NCI-H187 treated with DMSO at 0.1 percent for 48 hours (cell line): ENCODE results near the gene ZNF12.
"Not testable (repeated sequence)": the region's sequence is repeated elsewhere in the genome, so short reads cannot be mapped to it uniquely, and the experiment has no call there.

Experiments used
- DNase-seq: peaks from one replicate; lab custom pipeline; 2025; lab: John Stamatoyannopoulos, UW

The ZNF12 gene

DNA sequence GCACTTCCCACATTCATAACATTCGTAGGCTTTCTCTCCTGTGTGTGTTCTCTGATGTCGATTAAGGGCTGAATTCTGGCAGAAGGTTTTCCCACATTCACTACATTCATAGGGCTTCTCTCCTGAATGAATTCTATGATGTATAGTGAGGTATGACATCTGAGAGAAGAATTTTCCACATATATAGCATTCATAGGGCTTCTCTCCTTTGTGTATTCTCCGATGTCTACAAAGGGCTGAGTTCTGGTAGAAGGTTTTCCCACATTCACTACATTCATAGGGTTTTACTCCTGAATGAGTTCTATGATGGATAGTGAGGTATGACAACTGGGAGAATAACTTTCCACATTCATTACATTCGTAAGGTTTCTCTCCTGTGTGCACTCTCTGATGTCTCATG lies 15.6 kb downstream of the ZNF12 start:
- no peak for DNase-seq

DNA sequence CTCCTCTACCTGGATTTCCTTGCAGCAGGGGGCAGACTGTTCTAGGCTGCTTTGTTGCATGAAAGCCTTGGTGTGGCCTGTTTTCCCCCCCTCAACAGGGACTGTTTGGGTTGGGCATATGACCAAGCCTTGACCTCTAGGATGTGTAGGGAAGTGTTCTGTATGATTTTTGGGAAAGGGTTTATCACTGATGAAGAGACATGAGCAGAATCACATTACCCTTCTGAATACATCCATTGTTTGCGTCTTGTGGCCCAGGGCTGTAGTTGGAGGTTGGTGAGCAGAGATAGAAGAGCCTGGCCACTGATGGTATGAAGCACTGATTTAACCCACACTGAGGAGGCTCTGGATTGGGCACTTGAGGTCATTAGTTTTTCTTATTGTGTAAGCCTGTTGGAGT lies 26.6 kb downstream of the ZNF12 start:
- no peak for DNase-seq

DNA sequence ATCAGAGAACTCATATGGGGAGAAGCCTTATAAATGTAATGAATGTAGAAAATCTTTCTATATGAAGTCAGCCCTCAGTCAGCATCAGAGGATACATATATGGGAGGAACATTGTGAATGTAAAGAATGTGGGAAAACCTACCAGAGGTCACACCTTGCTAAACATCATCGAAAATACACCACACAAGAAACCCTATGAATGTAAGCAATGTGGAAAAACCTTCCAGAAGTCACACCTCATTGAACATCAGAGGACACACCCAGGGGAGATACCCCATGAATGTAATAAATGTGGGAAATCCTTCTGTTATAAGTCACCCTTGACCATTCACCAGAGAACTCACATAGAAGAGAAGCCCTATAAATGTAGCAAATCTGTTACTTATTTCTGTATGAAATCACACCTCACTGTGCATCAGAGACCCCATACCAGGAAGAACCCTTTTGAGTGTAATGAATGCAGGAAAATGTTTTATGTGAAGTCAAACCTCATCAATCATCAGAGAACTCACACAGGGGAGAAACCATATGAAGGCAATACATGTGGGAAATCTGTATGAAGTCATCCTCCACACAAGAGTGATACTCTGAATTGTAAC lies 30.8 kb downstream of the ZNF12 start:
- DNase-seq = no peak

DNA sequence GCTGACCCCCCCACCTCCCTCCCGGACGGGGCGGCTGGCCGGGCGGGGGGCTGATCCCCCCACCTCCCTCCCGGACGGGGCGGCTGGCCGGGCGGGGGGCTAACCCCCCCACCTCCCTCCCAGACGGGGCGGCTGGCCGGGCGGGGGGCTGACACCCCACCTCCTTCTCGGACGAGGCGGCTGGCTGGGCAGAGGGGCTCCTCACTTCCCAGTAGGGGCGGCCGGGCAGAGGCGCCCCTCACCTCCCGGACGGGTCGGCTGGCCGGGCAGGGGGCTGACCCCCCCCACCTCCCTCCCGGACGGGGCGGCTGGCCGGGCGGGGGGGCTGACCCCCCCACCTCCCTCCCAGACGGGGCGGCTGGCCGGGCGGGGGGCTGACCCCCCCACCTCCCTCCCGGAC lies 35.9 kb downstream of the ZNF12 start:
- DNase-seq = not testable (repeated sequence)

DNA sequence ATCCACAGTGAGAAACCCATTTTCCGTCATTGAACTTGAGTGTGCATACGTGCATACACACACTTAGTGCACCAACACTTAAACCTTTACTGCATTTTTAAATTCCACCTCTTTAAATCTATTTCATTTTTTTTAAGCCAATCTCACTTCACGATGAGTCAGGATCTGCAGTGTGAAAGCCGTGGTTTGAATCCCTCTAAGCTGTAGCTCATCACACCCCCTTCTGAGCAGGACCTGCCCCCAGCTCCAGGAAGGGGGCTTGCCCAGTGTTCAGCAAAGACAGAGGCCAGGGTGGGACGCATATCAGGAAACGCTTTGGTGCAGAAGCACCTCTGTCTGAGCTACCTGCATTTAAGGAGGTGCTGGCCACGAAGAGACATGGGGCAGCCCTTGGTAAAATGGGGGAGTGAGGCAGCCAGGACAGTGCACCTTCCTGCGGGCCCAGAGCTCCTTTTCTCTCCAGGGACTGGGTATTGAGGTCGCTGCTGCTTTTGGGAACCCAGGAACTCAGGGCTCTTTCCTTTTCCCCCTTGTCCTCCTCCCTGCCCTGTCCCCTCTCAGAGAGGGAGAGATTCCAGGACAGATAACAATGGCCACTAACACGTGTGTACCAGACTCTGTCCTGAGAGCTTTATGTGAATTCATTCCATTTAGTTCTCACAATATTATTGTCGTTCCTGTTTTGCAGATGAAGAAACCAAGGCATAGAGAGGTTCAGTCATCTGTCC lies 48.0 kb downstream of the ZNF12 start:
- no peak for DNase-seq

DNA sequence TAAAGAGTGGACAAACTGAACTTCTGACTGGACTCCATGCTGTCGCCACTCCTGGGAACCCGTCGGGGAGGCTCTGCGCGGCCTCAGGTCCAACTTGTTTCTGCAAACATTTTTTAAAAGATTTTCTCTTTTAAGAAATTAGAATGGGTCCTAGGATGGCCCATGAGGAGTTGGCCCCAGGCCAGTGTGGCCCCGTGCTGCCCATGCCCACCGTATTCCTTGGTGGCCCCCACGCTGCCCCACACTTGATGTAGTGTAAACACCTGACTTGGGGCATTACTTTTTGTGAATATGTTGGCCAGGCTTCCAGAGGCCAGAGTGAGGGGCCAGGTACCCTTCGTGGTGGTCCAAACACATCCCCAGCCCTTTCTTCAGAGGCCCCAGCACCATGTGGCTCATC lies 50.3 kb downstream of the ZNF12 start:
- no peak for DNase-seq

DNA sequence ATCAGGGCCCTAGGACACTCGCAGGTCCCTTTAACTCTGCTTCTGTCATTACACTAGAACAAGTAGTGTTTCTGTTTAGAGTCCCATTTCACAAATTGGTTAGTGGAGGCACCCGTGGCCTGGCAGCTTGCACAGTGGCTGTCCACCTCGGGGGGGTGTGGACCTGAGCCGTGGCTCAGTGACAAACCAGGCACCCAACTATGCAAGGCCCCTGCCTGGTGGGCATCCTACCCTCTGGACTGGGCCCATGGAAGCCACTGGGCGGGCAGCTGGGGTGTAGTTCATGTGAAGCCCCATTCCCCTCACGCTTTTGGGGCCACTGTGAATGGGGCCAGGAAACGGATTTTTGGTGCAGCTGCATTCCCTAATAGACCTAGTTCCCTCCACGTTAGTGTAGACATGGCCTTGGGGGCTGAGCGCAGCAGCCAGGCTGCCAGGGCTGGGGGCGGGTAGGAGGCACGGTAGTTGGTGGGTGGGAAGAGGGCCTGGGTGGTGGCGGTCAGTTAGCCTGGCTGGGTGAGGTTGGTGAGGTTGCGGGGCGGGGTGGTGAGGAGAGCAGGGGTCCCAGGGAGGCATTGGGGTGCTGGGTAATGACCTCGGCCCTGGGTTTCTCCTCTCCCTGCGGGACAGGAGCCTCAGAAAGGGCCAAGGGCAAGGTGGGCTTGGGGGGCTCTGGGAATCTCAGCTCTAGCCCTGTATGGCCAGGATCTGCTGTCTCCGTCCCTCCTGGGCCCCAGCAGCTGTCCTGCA lies 50.9 kb downstream of the ZNF12 start:
- no peak for DNase-seq

DNA sequence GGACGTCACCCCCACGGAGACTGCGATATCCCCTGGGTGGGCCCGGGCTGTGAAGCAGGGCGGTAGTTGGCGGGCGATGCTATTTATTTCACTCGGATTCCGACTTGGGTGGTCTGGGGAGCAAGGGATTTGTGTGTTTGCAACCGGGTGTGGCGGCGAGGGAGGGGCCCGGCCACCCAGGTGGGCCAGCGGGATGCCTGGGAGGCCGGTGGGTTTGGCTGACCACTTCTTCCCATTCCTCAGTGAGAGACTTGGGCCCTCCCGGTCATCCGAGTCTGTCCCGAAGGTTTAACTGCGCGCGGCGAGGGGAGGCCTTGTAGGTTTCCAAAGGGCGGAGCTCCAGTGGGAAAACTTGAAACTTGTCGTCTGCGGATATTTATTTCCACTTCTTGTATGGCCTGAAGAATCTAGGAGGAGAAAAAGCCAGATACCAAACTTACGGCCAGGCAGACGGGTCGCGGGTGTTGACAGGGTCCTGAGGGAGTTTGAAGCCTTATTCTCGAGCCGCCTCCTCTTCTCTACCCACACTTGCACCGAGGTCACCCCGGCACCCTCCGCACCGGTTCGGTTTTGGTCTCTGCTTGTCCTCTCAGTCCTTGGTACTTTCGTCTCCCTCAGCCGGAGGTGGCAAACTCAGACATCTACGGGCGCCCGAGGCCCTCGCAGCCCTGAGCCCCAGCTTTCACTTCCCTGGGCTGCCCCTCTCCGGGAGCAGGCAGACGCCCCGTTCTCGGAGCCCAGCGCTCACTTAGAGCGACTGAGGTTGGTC lies 51.7 kb downstream of the ZNF12 start:
- no peak for DNase-seq

DNA sequence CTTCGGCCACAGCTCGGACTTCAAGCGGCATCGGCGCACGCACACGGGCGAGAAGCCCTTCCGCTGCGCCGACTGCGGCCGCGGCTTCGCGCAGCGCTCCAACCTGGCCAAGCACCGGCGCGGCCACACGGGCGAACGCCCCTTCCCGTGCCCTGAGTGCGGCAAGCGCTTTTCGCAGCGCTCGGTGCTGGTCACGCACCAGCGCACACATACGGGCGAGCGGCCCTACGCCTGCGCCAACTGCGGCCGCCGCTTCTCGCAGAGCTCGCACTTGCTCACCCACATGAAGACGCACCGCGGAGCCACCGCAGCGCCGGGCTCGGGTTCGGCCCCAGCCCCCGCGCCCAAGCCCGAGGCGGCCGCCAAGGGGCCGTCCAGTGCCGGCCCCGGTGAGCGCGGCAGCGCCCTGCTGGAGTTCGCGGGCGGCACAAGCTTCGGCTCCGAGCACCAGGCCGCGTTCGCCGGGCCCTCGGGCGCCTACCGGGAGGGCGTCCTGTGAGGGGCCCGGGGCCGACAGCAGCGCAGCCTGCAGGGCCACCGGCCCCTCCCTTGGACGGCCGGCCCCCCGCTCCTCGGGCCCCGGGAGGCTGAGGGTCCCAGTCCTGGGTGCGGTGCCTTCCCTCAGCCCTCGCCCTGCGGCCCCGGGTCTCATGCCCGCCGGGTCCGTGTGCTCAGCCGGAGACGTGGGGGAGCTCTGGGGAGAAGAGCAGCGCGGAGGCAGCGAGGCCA lies 52.5 kb downstream of the ZNF12 start:
- DNase-seq = no peak

DNA sequence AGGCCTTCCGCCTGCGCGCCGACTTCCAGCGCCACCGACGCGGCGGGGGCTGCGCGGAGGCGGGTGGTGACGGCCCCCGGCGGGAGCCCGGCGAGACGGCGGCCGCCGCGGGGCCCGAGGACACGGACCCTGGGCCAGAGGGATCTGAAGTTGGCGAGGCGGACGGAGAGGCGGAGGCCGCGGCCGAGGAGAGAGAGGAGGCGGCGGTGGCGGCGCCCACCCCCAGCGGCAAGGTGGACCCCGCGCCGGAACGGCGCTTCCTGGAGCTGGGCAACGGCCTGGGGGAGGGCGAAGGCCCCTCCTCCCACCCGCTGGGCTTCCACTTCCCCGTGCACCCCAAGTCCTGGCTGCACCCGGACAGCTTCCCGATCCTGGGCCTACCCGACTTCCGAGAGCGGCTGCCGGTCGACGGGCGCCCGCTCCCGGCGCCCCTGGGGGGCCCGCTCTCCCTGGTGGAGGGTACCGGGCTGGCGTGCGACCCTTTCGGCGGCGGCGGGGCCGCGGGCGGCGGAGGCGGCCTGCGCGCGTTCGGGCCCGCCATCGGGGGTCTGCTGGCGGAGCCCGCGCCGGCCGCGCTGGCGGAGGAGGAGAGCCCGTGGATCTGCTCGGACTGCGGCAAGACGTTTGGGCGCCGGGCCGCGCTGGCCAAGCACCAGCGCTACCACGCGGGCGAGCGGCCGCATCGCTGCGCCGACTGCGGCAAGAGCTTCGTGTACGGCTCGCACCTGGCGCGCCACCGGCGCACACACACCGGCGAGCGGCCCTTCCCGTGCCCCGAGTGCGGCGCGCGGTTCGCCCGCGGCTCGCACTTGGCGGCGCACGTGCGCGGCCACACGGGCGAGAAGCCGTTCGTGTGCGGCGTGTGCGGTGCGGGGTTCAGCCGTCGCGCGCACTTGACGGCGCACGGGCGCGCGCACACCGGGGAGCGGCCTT lies 53.4 kb downstream of the ZNF12 start:
- no peak for DNase-seq

DNA sequence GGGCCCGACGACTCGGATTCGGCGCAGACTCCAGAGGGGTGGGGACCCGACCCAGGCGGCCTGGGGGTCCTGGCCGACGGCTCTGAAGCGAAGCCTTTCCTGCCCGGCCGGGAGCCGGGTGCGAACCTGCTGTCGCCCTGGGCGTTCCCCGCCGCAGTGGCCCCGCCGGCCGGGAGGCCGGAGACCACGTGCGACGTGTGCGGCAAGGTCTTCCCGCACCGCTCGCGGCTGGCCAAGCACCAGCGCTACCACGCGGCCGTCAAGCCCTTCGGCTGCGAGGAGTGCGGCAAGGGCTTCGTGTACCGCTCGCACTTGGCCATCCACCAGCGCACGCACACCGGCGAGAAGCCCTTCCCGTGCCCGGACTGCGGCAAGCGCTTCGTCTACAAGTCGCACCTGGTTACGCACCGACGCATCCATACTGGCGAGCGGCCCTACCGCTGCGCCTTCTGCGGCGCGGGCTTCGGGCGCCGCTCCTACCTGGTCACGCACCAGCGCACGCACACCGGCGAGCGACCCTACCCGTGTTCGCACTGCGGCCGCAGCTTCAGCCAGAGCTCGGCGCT lies 54.2 kb downstream of the ZNF12 start:
- no peak for DNase-seq

DNA sequence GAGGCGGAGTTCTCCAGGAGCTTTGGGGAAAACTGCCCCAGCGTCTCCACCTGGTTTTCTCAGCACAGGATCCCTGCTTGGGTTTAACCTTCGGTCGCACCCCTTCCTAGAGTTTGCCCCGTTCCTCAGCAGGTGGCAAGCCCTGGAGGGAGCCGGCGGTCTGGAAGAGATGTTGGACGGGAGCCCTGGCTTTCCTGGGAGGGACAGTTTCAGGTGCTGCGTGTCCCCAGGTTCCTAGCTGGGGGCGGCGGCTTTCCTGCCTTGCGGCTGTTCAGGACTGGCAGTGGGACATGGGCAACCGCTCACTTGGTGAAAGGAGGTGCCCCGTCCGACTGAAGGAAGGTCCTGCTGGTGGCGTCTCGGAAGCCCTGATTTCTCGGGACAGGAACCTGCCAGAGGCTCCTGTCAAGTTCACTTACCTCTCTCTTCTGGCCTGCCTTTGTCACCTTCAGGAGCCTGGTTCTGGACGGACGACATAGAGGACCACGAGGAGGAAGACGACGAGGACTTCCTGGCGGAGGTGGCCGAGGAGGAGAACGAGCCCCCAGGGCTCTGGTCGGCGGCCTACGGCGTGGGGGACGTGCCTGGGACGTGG lies 54.8 kb downstream of the ZNF12 start:
- no peak for DNase-seq

DNA sequence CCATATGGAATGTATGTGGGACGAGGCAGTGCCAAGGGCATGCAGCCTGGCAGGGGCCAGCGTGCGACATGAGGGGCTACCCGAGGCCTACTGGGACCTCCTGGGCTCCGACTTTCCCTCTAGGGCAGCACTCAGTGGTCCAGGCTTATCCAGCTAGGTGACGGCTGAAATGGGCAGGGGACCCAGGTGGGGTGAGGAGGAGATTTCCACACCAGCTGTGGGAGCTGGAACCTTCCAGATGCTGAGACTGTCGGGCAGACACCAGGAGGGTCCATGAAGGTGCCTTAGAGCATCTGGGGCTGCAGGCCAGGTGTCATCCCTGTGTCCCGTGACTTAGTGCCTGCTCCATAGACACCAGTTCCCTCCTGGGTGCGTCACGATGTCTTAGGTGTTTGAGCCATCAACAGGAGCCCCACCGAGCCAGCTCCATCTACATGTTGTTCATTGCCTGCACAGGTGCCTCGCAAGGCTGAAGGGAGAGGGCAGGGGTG lies 56.2 kb downstream of the ZNF12 start:
- DNase-seq = no peak

DNA sequence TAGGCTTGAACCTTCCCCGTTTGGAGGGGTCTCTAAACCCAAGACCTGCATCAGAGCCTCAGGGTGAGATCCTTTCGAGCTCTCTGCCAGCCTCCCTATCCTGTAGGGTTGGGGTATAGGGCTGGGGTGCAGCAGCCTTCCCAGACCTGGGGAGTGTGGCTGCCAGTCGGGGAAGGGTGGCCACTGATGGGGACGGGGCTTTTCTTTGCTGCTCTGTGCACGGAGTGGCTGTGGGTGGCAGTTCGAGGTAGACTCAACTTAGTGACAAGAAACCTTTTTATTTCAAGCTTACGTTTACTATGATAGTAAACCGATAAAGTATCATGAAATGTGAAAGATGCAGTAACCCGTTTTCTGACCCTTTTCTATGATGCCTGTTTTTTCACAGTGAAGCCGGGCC lies 56.7 kb downstream of the ZNF12 start:
- no peak for DNase-seq

DNA sequence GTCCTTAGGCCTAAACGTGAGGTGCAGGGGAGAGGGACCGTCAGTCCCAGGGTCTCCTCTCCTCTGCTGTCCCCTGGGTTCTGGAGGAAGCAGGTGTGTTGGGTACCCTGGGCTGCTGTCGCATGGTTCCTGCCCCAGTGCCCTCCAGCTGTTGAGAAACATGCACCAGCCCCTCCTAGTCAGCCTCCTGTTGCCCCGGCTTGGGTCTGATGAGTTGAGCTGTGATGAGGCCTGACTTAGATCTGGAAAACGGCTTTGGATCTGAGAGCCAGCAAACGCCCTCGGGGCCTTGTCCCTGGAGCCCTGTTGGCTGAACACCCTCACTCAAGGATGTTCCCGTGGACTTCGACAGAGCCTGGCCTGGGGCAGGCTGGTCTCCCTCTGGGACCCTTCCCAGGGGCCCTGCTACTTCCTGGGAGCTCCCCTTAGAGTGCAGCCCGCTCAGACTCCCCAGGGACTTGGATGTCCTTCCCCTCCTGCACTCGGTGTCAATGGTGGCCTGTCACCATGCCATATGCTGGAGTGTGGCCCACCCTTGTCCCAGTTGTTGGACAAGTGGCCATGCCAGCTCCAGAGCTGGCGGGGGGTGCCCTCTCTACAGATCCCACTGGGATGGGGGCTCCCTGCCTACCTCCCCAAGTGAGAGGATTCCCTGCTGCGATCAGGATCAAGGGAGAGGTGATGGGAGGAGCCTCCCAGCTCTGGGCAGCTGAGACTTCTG lies 57.3 kb downstream of the ZNF12 start:
- DNase-seq = no peak

DNA sequence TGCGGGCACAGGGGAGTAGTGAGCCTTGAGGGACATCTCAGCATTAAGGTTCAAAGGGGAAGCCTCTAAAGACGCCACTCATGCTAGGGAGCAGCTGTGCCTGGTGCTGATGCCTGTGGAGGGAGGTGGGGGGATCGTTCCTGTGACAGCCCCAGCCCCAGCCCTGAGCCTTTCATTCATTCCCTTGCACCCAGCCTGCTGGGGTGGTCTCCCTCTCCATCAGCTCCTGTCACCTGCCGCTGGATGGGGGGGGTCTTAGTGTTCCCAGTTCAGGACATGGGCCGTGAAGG lies 58.0 kb downstream of the ZNF12 start:
- DNase-seq = no peak

DNA sequence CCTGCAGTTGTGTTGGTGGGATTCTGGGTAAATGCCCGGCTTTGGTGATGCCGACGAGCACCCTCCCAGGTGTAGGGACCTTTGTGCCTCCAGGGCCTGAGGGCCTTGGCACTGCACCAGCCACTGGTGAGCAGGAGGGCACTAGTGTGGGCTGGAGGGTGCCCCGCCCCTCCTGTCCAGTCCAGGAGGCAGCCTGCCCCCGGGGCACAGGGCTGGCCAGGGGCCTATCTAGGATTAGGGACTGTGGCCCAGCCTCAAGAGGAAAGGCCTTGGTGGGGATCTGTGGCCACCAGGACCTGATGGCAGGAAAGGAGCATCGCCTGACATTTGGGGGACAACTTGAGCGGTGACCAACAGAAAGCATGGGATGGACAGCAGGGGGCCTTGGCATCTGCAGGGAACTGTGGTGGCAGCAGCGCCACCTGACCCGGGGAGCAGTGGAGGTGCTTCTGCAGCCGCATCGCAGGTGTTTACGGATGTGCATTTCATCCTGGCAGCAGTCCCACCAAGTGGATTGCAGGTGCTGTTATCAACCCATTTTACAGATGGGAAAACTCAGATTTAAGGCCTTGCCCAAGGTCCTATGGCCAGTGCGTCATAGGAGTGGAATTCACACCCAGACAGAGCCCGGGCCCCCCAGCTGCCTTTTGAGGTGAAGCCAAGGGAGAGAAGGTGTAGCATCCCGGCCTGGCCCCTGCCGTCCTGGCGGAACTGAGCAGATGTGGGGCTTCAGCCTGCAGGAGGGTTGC lies 58.5 kb downstream of the ZNF12 start:
- no peak for DNase-seq

DNA sequence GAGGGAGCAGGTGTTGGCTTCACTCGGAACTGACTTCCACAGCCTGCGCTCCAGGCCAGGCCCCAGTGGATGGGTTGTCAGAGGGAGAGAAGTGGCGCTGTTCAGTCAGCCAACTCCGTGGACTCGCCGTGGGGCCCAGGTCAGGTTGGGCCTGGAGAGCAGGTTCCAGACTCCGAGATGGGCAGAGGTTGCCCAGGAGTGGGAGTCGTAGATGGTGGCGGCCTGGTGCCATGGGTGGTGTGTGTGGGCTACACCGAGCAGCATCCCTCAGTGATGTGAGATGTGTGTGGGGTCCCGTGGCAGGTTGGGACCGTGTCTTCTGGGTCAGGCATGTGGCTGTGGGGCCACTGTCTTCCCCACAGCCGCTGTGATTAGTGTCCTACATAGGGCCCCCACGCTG lies 59.2 kb downstream of the ZNF12 start:
- DNase-seq = no peak

DNA sequence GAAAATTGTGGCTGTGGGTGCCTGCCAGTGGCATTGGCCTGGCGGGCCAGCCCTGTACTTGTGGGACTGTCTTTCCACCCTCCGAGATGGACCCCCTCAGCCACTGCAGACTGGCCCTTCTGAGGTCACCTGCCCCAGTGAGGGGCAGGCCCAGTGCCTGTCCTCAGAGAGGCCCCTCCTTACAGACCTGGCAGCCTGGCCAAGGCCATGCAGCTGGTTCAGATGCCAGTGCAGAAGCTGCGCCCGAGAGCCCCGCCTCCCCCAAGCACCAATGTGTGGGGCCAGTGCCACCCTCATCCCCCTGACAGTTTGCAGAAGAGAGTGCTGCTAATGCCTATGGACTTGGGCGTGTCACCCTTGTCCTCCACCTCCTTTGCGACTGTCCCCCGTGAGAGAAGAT lies 59.7 kb downstream of the ZNF12 start:
- no peak for DNase-seq
